K562 (cell line): ENCODE data around the gene SLC16A1. TPM values are rescaled to one million over a fixed set of nuclear protein-coding genes. Genes with fewer than 3 reads are reported as not detected.
A peak's percentile ranks its signal among the peaks of the same experiment; 100 is the strongest.

Experiments used
- CBX1 ChIP-seq: sonication (generic); IDR thresholded peaks from 2 replicates; pipeline ENCODE4 v1.6.1; 2016; ENCODE audit warnings: antibody characterized with exemption, low read depth, mild to moderate bottlenecking
- E2F4 ChIP-seq: sonication (generic); formaldehyde crosslinking; IDR thresholded peaks from 2 replicates; pipeline ENCODE4 v1.8.0; 2022; ENCODE audit warnings: mild to moderate bottlenecking, low read depth, missing genetic modification reagents
- ETV5 ChIP-seq: sonication (generic); formaldehyde crosslinking; IDR thresholded peaks from 2 replicates; pipeline ENCODE4 v1.4.0; 2020; ENCODE audit warnings: low read depth, mild to moderate bottlenecking, missing genetic modification reagents
- GATAD2B ChIP-seq: fragments of 450-650 bp; IDR thresholded peaks from 2 replicates; pipeline ENCODE4 v1.6.1; 2017; ENCODE audit warnings: mild to moderate bottlenecking, borderline replicate concordance
- MXD1 ChIP-seq: fragments of 250-450 bp; sonication (Bioruptor Pico); IDR thresholded peaks from 2 replicates; pipeline ENCODE4 v1.8.0; 2021; ENCODE audit warnings: borderline replicate concordance, mild to moderate bottlenecking, moderate library complexity; ENCODE audit not compliant: poor library complexity, severe bottlenecking
- NR2F6 ChIP-seq: fragments of 450-650 bp; formaldehyde crosslinking; IDR thresholded peaks from 2 replicates; pipeline ENCODE4 v1.4.0; 2020; ENCODE audit warnings: mild to moderate bottlenecking
- NR4A1 ChIP-seq, 2 experiments: fragments of 250-450 bp in 1 of 2; fragments of 450-650 bp in 1 of 2; sonication (Bioruptor Pico) in 1 of 2; IDR thresholded peaks; 2 replicates each; pipeline versions ENCODE4 v1.4.0 to v1.6.1; 2016 to 2020; ENCODE audit warnings: mild to moderate bottlenecking in 2 of 2, missing compliant biosample characterization in 1 of 2, missing genetic modification characterization in 1 of 2, moderate library complexity in 1 of 2
- POLR2A ChIP-seq: fragments of 450-650 bp; conservative IDR thresholded peaks from 2 replicates; pipeline ENCODE4 v1.6.1; 2016
- SETDB1 ChIP-seq: IDR thresholded peaks from one replicate; pipeline ENCODE4 v1.6.1; 2012; ENCODE audit warnings: low read length, control low read depth, inconsistent platforms
- USF1 ChIP-seq: sonication (generic); formaldehyde crosslinking; IDR thresholded peaks from 2 replicates; pipeline ENCODE4 v1.9.0; 2022; ENCODE audit warnings: mild to moderate bottlenecking, missing genetic modification reagents
- ZBTB26 ChIP-seq: fragments of 450-650 bp; formaldehyde crosslinking; IDR thresholded peaks from 2 replicates; pipeline ENCODE4 v1.4.0; 2022; ENCODE audit warnings: missing genetic modification characterization
- ZBTB34 ChIP-seq: fragments of 250-450 bp; sonication (Bioruptor Pico); IDR thresholded peaks from 2 replicates; pipeline ENCODE4 v1.8.0; 2021; ENCODE audit warnings: mild to moderate bottlenecking, moderate library complexity
- ZMIZ1 ChIP-seq, 2 experiments: fragments of 150-350 bp in 1 of 2; IDR thresholded peaks; 2 replicates each; pipeline ENCODE4 v1.6.1; 2012 to 2016; ENCODE audit warnings: low read depth in 2 of 2, low read length in 2 of 2, mild to moderate bottlenecking in 1 of 2, moderate library complexity in 1 of 2
- ZNF764 ChIP-seq: fragments of 250-450 bp; sonication (Bioruptor Pico); IDR thresholded peaks from 2 replicates; pipeline ENCODE4 v1.4.0; 2020; ENCODE audit warnings: low read depth, mild to moderate bottlenecking, moderate library complexity
- polyA plus RNA-seq, 8 experiments: library from polyadenylated mRNA; depleted of rRNA in 4 of 8; stranded (reverse) in 5 of 8; unstranded in 3 of 8; fragments of >200 nt; fragmentation: Nextera tagmentation in 2 of 8; fragmentation: Illumina TruSeq in 1 of 8; extraction: Ambion mirVana in 2 of 8; extraction: Trizol in 1 of 8; gene quantifications; 2 replicates each; pipeline versions ENCODE4 v1.2.1 to v1.2.3, GENCODE V29; 2011 to 2014; ENCODE audit warnings: inconsistent platforms in 1 of 8, missing spikeins in 1 of 8
- total RNA-seq, 7 experiments: library from RNA; depleted of rRNA in 6 of 7; stranded (reverse); fragments of >200 nt in 6 of 7; fragmentation: Illumina TruSeq in 2 of 7; extraction: Trizol in 2 of 7; gene quantifications; 2 replicates each; pipeline versions ENCODE4 v1.2.1 to v1.2.3, GENCODE V29; 2011 to 2021; ENCODE audit warnings: low replicate concordance in 1 of 7

Gene SLC16A1
- total and polyA plus RNA-seq, 9 of the 15 experiments (the other 6 are each of a cell fraction or from before 2014, with no cell fraction given): 73.1 to 244 (median 117) TPM

- no peak for TF ChIP-seq ZMIZ1 (IDR thresholded peaks at IDR 0.05; ENCODE audit: low read depth in 2 of 2, low read length in 2 of 2)
- no peak for TF ChIP-seq POLR2A
- TF ChIP-seq NR4A1 (CRISPR knock-in tag; IDR thresholded peaks at IDR 0.05): no peak
- TF ChIP-seq NR4A1 (tag; IDR thresholded peaks at IDR 0.05): peak; percentile 84; the same call in 1 of the 2 replicates
- TF ChIP-seq ZBTB26 (CRISPR knock-in tag): no peak
- peak; percentile 89 for TF ChIP-seq ETV5 (CRISPR knock-in tag)
- TF ChIP-seq GATAD2B: peak; percentile 6; the same call in 1 of the 2 replicates
- TF ChIP-seq USF1 (CRISPR knock-in tag): no peak
- TF ChIP-seq E2F4 (CRISPR knock-in tag): no peak
- no peak for TF ChIP-seq NR2F6 (CRISPR knock-in tag)
- TF ChIP-seq ZNF764 (CRISPR knock-in tag): no peak
- TF ChIP-seq CBX1: no peak
- no peak for TF ChIP-seq SETDB1
- no peak for TF ChIP-seq ZBTB34
- TF ChIP-seq MXD1 (CRISPR knock-in tag): no peak
Measured at GRCh38 chr1:112904071-112904830, 51.7 kb downstream of the SLC16A1 start (continued).
